GM20000 (cell line): ENCODE measurements around the gene MFGE8.

Experiments used
- DNase-seq: peaks from one replicate; pipeline ENCODE4 v3.0.0; 2012; ENCODE audit warnings: low spot score
- TF ChIP-seq, protein P1 (sequence below): IDR thresholded peaks from 2 replicates; pipeline ENCODE4 v1.5.1; 2012; ENCODE audit warnings: mild to moderate bottlenecking, control low read depth; ENCODE audit errors: extremely low read depth, missing control alignments

The MFGE8 gene

GRCh38 chr15:88900309-88900981 is 12.7 kb downstream of the MFGE8 start:
- no peak for DNase-seq
- TF ChIP-seq, protein P1, sequence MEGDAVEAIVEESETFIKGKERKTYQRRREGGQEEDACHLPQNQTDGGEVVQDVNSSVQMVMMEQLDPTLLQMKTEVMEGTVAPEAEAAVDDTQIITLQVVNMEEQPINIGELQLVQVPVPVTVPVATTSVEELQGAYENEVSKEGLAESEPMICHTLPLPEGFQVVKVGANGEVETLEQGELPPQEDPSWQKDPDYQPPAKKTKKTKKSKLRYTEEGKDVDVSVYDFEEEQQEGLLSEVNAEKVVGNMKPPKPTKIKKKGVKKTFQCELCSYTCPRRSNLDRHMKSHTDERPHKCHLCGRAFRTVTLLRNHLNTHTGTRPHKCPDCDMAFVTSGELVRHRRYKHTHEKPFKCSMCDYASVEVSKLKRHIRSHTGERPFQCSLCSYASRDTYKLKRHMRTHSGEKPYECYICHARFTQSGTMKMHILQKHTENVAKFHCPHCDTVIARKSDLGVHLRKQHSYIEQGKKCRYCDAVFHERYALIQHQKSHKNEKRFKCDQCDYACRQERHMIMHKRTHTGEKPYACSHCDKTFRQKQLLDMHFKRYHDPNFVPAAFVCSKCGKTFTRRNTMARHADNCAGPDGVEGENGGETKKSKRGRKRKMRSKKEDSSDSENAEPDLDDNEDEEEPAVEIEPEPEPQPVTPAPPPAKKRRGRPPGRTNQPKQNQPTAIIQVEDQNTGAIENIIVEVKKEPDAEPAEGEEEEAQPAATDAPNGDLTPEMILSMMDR, result no peak

GRCh38 chr15:88899251-88899650 is 13.9 kb downstream of the MFGE8 start:
- DNase-seq, result no peak
- TF ChIP-seq, protein P1, result no peak

- no peak for DNase-seq
- TF ChIP-seq, protein P1, result no peak
Observed at GRCh38 chr15:88898736-88899135, 14.4 kb downstream of the MFGE8 start.

GRCh38 chr15:88897456-88898194 is 15.6 kb downstream of the MFGE8 start:
- DNase-seq, result no peak
- TF ChIP-seq, protein P1, result no peak

GRCh38 chr15:88897142-88897455 is 16.1 kb downstream of the MFGE8 start:
- no peak for DNase-seq

GRCh38 chr15:88896333-88897033 is 16.7 kb downstream of the MFGE8 start:
- DNase-seq, result no peak
- TF ChIP-seq, protein P1, result no peak

More at GRCh38 chr15:88897142-88897455, 16.1 kb downstream of the MFGE8 start:
- TF ChIP-seq, protein P1, result no peak
